HG02852 (cell line): ENCODE measurements around the gene PPM1L.
A peak's percentile ranks its signal among the peaks of the same experiment; 100 is the strongest.

Source experiments
- ATAC-seq: cut with Tn5 transposase; IDR thresholded peaks from one replicate; pipeline ENCODE4 v1.9.1; 2021; ENCODE audit warnings: mild to moderate bottlenecking, moderate library complexity; ENCODE audit not compliant: unreplicated experiment

PPM1L gene

DNA sequence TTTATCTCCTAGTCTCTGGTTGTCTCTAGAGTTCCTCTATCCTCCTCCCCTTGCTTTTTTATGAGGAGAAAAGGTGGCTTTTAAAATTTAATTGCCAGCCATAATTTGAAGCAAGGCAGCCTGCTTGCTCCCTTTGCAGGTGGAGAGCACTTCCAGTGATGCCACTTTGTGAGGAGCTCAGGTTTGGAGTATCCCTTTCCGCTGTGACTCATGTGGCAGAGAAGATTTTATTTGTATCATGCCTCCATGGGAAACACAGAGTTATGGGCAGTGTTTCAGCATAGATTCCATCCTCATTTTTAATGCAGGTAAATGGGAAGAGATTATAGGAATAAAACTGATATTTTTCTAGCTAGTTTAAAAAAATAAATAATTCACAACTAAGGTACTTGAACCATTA lies 7.0 kb downstream of the PPM1L start:
- ATAC-seq, result no peak

- ATAC-seq, result no peak
Measured at GRCh38 chr3:160765211-160765610, 9.2 kb downstream of the PPM1L start.

GRCh38 chr3:160768031-160768430 lies 12.0 kb downstream of the PPM1L start:
- ATAC-seq, result no peak

- no peak for ATAC-seq
Measured at GRCh38 chr3:160768918-160769317, 12.9 kb downstream of the PPM1L start.

DNA sequence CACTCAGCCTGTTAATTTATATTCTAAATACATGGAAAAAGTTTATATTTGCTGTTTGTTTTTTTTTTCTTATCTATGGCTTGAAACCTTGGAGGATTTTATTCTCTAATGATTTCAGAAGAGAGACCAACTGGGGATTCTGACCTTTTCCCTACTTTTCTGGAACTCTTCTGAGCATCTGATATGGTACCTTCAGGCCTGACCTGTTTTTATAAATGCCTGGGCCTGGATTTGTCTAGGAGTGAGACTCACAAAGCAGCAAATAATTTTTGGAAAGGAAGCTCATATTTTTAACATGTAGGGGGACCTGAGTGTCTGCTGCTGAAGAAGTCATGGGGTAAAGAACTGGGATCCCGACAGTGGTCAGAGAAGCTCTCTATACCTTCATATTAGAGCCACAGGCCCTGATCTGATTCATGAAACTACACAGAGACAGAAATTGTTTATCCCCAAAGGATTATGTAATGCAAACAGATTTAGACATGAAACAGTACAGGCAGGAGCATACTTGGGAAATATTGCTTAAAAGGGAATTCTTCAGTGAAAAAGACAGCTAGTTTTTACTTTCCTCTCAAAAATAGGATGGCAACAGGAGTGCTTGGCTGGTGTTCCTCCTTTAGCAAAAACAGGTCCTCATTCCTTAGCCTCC lies 15.9 kb downstream of the PPM1L start:
- ATAC-seq, result no peak

DNA sequence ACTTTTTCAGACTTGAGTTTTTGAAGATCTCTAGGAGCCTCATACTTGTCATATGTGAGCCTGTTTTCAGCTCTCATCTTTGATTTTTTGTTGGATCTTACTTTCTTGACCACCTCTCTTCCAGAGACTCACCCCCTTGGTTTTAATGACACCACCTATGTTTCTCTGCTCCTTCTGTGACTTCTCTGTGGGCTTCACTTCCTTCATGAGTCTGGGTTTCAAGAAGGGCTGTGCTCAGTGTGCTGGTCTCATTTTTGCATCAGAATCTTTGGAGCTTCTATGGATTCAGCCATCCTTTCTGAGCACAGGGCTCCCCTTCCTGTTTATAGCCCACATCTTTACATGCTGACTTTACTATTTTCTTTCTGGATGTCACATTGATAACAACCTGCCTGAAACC lies 17.7 kb downstream of the PPM1L start:
- no peak for ATAC-seq

GRCh38 chr3:160774172-160774571 lies 18.1 kb downstream of the PPM1L start:
- ATAC-seq, result no peak

GRCh38 chr3:160778480-160778879 lies 22.4 kb downstream of the PPM1L start:
- no peak for ATAC-seq

DNA sequence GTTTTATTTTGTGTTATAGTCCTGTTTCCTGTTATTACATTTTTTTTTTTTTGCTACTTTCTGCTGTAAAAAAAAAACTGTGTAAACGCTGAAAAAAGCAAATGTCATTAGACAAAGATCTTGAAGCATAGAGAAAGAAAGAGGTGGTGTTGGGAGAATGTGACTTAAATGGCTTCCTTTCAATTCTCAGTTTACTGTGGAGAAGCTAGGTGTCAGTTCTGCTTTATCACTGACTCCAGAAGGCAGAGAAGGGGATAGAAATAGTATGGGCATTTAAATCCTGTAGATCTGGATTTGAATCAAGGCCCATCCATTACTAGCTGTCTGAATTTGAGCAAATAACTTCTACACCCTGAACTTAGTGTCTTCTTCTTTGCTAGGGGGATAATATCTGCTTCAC lies 23.0 kb downstream of the PPM1L start:
- ATAC-seq, result no peak

DNA sequence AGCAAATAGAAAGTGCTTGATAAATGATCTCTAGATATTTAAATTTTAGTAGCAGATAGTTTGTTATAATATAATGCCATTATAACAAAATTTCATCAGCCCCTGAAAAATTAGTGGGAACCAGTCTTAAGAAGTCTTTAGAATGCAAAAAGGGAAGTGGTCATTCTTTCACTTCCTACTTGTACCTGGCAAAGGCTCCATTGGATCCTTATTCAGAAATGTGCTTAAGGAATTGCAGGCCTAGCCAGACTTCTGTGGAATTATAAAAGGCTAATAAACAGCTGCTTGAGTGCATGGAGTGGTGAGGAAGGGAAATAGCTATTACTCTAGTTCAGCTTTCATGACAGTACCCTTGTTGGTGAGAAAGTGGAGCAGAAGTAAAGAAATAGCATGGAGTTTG lies 24.2 kb downstream of the PPM1L start:
- no peak for ATAC-seq

DNA sequence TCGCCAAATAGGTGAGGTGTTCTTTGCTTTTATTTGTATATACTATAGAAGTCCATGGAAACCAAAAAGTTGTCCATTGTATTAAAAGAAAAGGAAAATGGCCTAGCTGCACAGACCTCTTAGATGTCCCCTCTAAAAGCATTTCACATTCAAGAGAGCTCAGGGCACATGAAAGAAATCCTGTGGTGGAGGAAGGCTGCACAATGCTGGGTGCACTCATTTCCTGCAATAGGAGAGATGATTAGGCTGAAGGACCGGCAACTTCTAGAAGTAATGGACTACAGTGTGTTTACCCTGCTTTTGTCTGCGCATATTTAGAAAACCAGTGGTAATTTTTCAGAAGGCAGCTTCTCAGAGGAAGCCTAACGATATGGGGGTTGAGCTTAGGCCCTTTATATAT lies 25.4 kb downstream of the PPM1L start:
- ATAC-seq, result no peak

GRCh38 chr3:160781863-160782262 lies 25.8 kb downstream of the PPM1L start:
- no peak for ATAC-seq

- no peak for ATAC-seq
Measured at GRCh38 chr3:160784853-160785252, 28.8 kb downstream of the PPM1L start.

GRCh38 chr3:160790726-160791125 lies 34.7 kb downstream of the PPM1L start:
- no peak for ATAC-seq

DNA sequence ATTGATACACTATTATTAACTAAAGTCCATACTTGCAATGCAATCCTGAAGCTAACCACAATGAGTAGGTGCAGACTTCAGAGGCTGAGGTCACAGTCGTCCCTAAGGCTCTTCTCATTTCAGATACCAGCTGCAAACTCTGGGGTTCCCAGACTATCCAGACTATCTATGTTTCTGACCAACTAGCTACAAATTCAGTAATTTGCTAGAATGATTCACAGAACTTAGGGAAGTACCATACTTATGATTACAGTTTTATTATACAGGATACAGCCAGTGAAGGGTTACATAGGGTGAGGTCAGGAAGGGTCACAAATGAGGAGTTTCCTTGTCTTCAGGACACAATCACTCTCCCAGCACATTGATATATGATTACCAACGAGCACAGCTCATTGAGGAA lies 36.5 kb downstream of the PPM1L start:
- ATAC-seq, result no peak

GRCh38 chr3:160793722-160794252 lies 37.8 kb downstream of the PPM1L start:
- no peak for ATAC-seq

DNA sequence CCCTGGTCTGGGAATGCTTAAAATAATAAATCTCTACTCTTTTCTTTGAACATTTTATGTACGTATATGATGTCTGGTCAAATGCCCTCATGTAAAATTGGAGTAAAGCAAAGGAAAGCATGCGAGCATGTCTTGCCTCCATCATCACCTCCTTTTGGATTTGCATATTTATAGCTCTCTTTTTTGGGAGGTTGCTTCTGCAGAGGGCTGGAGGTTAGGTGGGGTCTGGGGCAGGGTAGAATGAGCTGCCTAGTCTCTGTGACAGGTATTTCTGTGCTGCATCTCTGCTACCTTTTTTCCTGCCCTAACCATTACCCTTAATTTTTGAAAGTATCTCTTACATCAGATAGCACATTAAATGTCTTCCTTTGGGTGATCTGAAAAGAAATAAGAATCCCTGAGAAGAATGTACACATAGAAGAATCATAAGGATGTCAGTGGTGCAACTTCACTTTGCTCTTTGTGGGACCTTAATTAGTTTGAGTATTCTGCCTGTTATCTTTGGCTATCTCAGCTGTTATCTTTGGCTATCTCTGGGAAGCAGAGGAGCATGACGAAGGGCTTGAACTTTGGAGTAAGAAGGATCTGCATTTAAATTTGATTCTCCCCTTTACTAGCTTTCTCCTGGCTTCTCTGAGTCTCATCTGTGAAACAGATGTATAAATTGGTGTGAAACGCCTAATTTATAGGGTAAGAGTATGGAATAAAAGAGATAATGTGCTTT lies 40.2 kb downstream of the PPM1L start:
- no peak for ATAC-seq

- no peak for ATAC-seq
Measured at GRCh38 chr3:160796813-160797164, 40.8 kb downstream of the PPM1L start.

DNA sequence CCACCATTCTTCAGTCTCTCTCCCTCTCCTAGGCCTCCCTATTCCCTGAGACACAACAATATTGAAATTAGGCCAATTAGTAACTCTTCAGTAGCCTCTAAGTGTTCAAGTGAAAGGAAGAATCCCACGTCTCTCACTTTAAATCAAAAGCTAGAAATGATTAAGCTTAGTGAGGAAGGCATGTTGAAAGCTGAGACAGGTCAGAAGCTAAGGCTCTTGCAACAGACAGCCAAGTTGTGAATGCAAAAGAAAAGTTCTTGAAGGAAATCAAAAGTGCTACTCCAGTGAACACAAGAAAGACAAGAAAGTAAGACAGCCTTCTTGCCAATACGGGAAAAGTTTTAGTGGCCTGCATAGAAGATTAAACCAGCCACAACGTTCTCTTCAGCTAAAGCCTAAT lies 41.3 kb downstream of the PPM1L start:
- no peak for ATAC-seq

DNA sequence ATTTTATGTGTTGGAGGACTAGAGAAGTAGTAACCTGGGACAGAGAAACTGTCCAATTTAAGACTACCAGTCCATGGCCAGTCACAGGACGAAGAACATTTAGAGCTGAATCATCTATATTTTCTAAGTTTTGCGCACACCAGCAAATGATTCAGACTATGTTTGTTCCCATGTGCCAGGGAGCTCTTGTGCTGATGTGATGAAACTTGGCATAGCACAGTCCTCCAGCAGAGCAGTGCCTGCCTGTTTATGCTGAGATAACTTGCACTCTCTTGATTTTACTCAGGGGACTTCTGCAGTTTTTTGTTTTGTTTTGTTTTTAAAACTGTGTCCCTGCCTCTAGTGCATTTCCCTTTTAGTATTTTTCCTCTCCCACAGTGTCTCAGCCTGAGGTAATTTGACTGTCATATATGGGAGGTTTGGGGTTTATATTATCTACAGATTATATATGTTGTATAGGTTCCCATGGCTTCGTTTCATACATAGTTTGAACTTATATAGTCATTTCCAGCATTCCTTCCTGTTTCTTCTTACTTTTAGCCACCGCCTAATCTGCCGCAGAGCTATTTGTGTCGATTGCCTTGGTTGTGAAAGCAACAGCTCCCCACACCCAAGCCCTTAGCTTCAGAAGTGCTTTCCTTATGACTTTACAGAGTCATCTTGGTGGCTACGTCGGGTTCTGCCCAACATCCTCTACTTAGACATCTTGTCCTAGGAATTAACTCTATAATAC lies 45.5 kb downstream of the PPM1L start:
- peak; percentile 92 for ATAC-seq

DNA sequence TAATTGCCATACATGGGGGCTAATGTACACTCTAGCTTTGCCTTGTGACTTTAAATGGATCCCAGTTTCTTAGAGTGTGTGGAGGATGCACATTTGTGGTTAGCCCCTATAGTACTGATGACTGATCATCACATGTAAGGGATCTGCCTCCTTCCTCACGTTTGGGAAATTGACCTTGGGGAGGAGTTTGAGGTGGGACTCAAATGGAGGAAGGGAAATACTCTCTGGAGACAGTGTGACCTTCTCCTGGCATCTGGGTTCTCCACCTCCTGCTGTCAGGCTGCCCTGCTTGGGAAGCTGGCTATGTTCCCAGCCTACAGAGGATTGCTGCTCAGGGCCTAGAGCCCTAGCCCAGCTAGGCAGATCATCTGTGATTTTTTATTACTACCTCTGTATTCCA lies 48.7 kb downstream of the PPM1L start:
- ATAC-seq, result no peak

DNA sequence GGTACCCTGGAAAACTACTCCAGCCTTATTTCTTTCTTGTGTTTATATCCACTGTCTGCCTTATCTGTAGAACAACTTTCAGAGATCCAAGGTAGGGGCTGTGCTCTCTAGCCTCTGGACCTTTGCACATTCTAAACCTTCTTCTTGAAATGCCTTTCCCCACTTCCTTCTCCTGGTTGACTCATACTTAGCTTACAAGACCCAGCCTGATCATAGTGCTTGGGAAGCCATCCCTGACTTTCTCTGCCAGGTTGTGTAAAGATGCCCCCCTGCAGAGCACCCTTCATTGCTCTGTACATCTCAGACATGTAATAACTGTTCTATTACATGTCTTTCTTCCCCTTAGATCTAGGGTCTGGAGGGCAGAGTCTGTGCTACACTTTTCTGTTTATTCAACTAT lies 50.1 kb downstream of the PPM1L start:
- no peak for ATAC-seq
